ENCODE measurements around the gene NRN1.

DNA sequence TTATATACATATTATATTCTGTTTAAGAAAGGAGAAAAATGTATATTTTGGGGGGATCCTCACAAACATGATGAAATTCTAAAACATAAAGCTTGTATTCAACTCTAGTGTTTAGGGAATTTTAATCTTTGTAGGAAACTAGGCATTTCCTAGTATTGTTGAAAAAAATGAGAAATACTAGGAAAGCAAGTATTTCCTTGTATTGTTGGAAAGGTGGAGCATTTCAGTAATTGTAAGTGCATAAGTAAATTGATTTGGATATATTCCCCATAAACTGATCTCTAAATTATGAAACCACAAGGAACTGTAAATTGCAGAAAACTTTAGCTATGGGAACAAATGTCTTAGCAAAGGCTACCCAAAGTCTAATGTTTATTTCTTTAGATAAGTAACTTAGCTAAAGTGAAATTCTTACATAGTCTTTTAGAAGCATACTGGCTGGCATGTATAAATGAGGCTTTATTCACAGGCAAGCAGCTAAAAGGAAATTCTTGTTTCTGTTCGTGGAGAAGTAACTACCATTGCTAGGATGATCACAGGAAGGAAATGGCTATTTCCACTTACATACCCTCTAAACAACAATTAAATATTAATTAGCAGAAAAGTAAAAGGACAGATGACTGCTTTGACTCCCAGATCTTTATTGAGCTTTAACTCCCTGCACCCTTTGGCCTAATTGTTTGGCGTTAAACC lies 19.9 kb upstream of the NRN1 start:
- TF ChIP-seq, protein P1, sequence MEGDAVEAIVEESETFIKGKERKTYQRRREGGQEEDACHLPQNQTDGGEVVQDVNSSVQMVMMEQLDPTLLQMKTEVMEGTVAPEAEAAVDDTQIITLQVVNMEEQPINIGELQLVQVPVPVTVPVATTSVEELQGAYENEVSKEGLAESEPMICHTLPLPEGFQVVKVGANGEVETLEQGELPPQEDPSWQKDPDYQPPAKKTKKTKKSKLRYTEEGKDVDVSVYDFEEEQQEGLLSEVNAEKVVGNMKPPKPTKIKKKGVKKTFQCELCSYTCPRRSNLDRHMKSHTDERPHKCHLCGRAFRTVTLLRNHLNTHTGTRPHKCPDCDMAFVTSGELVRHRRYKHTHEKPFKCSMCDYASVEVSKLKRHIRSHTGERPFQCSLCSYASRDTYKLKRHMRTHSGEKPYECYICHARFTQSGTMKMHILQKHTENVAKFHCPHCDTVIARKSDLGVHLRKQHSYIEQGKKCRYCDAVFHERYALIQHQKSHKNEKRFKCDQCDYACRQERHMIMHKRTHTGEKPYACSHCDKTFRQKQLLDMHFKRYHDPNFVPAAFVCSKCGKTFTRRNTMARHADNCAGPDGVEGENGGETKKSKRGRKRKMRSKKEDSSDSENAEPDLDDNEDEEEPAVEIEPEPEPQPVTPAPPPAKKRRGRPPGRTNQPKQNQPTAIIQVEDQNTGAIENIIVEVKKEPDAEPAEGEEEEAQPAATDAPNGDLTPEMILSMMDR (IDR thresholded peaks at IDR 0.05): no peak
- no peak for TF ChIP-seq POLR2A (IDR thresholded peaks at IDR 0.05)

Measured in lower leg skin (tissue), 3 donors.